ENCODE data around the gene PSMA5.
"Not testable (repeated sequence)": the region's sequence is repeated elsewhere in the genome, so short reads cannot be mapped to it uniquely, and the experiment has no call there.

The PSMA5 gene

GRCh38 chr1:109426281-109427170 is at the start of gene PSMA5:
Gene PSMA5, minus strand, starts transcription at chr1:109426448. Its CDS starts 118 bp downstream, at chr1:109426330.
- DNase-seq (ENCODE audit: low spot score), result peak; percentile 97

GRCh38 chr1:109475261-109475660 is 49.0 kb upstream of the PSMA5 start:
- DNase-seq (ENCODE audit: low spot score), result no peak

GRCh38 chr1:109474697-109475096 is 48.4 kb upstream of the PSMA5 start:
- no peak for DNase-seq (ENCODE audit: low spot score)

- DNase-seq (ENCODE audit: low spot score), result not testable (repeated sequence)
These were observed 47.2 kb upstream of the PSMA5 start for GRCh38 chr1:109473284-109474057.

- no peak for DNase-seq (ENCODE audit: low spot score)
These were observed 46.5 kb upstream of the PSMA5 start for GRCh38 chr1:109472779-109473178.

- DNase-seq (ENCODE audit: low spot score), result no peak
These were observed 44.0 kb upstream of the PSMA5 start for GRCh38 chr1:109470245-109470644.

- DNase-seq (ENCODE audit: low spot score), result no peak
These were observed 42.7 kb upstream of the PSMA5 start for GRCh38 chr1:109468903-109469302.

- DNase-seq (ENCODE audit: low spot score), result no peak
These were observed 41.8 kb upstream of the PSMA5 start for GRCh38 chr1:109468061-109468460.

- DNase-seq (ENCODE audit: low spot score), result no peak
These were observed 41.1 kb upstream of the PSMA5 start for GRCh38 chr1:109467301-109467777.

GRCh38 chr1:109466452-109467300 is 40.4 kb upstream of the PSMA5 start, which contains the start of gene SYPL2:
Gene SYPL2, plus strand, starts transcription at chr1:109466546. Its CDS starts 298 bp downstream, at chr1:109466844.
- DNase-seq (ENCODE audit: low spot score), result no peak

GRCh38 chr1:109466125-109466451 is 39.8 kb upstream of the PSMA5 start:
- no peak for DNase-seq (ENCODE audit: low spot score)

GRCh38 chr1:109457819-109458218 is 31.6 kb upstream of the PSMA5 start:
- DNase-seq (ENCODE audit: low spot score), result no peak

- no peak for DNase-seq (ENCODE audit: low spot score)
These were observed 28.4 kb upstream of the PSMA5 start for GRCh38 chr1:109454497-109455133.

GRCh38 chr1:109447524-109447923 is 21.3 kb upstream of the PSMA5 start:
- DNase-seq (ENCODE audit: low spot score), result no peak

- DNase-seq (ENCODE audit: low spot score), result not testable (repeated sequence)
These were observed 19.9 kb upstream of the PSMA5 start for GRCh38 chr1:109445949-109446695.

- no peak for DNase-seq (ENCODE audit: low spot score)
These were observed 18.1 kb upstream of the PSMA5 start for GRCh38 chr1:109444346-109444745.

GRCh38 chr1:109443476-109443875 is 17.2 kb upstream of the PSMA5 start:
- no peak for DNase-seq (ENCODE audit: low spot score)

GRCh38 chr1:109441069-109441468 is 14.8 kb upstream of the PSMA5 start:
- no peak for DNase-seq (ENCODE audit: low spot score)

- DNase-seq (ENCODE audit: low spot score), result no peak
These were observed 12.6 kb upstream of the PSMA5 start for GRCh38 chr1:109438798-109439297.

GRCh38 chr1:109434484-109434883 is 8.2 kb upstream of the PSMA5 start:
- no peak for DNase-seq (ENCODE audit: low spot score)

GRCh38 chr1:109433322-109433721 is 7.1 kb upstream of the PSMA5 start:
- no peak for DNase-seq (ENCODE audit: low spot score)
